OCI-LY1 (cell line): ENCODE data around the gene ING3.
"Not testable (repeated sequence)": the region's sequence is repeated elsewhere in the genome, so short reads cannot be mapped to it uniquely, and the experiment has no call there.

Source experiments
- H2AFZ ChIP-seq: fragments of 200-600 bp; sonication (generic), shearing (Covaris generic); 2 replicates; pipeline ENCODE4 v1.6.0; 2014; ENCODE audit warnings: antibody characterized with exemption, mild to moderate bottlenecking, low read length
- H3F3A ChIP-seq: fragments of 200-600 bp; sonication (generic), shearing (Covaris generic); 2 replicates; pipeline ENCODE4 v1.6.0; 2014; ENCODE audit warnings: mild to moderate bottlenecking, antibody characterized with exemption, low read length, moderate library complexity; ENCODE audit not compliant: insufficient read depth
- H3K27ac ChIP-seq: fragments of 200-600 bp; sonication (generic); 2 replicates; pipeline ENCODE4 v1.5.1; 2014; ENCODE audit warnings: low read length, mixed run types, mild to moderate bottlenecking, low read depth; ENCODE audit not compliant: poor library complexity, severe bottlenecking
- H3K27me3 ChIP-seq: fragments of 200-600 bp; sonication (generic); 2 replicates; pipeline ENCODE4 v1.6.0; 2014; ENCODE audit warnings: antibody characterized with exemption, mild to moderate bottlenecking, low read length, moderate library complexity; ENCODE audit not compliant: insufficient read depth
- H3K36me3 ChIP-seq: fragments of 200-600 bp; sonication (generic); 2 replicates; pipeline ENCODE4 v1.6.1; 2014; ENCODE audit warnings: mild to moderate bottlenecking, antibody characterized with exemption, low read length, moderate library complexity, mixed read lengths; ENCODE audit not compliant: insufficient read depth
- H3K4me1 ChIP-seq: fragments of 200-600 bp; sonication (generic); 2 replicates; pipeline ENCODE4 v1.5.1; 2014; ENCODE audit warnings: mild to moderate bottlenecking, low read length, moderate library complexity; ENCODE audit not compliant: insufficient read depth, severe bottlenecking
- H3K4me2 ChIP-seq: fragments of 200-600 bp; sonication (generic), shearing (Covaris generic); 2 replicates; pipeline ENCODE4 v1.6.1; 2014; ENCODE audit warnings: low read length
- H3K4me3 ChIP-seq: fragments of 200-600 bp; sonication (generic); 2 replicates; pipeline ENCODE4 v1.5.1; 2014; ENCODE audit warnings: low read length, low read depth, mild to moderate bottlenecking, mixed read lengths; ENCODE audit not compliant: poor library complexity, severe bottlenecking
- H3K79me2 ChIP-seq: fragments of 200-600 bp; shearing (Covaris generic); 2 replicates; pipeline ENCODE4 v1.6.1; 2016; ENCODE audit warnings: mixed run types, low read length, mixed read lengths; ENCODE audit not compliant: insufficient read depth
- H3K9ac ChIP-seq: fragments of 200-600 bp; sonication (generic), shearing (Covaris generic); 2 replicates; pipeline ENCODE4 v1.6.1; 2014; ENCODE audit warnings: mild to moderate bottlenecking, low read length, mixed read lengths
- H3K9me2 ChIP-seq: fragments of 200-600 bp; sonication (generic), shearing (Covaris generic); 2 replicates; pipeline ENCODE4 v1.6.1; 2014; ENCODE audit warnings: low read depth, mild to moderate bottlenecking, low read length, mixed read lengths
- H3K9me3 ChIP-seq: fragments of 200-600 bp; shearing (Covaris generic); 2 replicates; pipeline ENCODE4 v1.6.1; 2014; ENCODE audit warnings: low read length, mixed read lengths
- H4K20me1 ChIP-seq: fragments of 200-600 bp; sonication (generic), shearing (Covaris generic); 2 replicates; pipeline ENCODE4 v1.6.0; 2016; ENCODE audit warnings: mild to moderate bottlenecking, low read length; ENCODE audit not compliant: insufficient read depth
- EZH2 ChIP-seq: fragments of 200-600 bp; sonication (generic), shearing (Covaris generic); IDR thresholded peaks from 2 replicates; pipeline ENCODE4 v1.8.0; 2017; ENCODE audit warnings: borderline replicate concordance, mixed run types, mild to moderate bottlenecking, antibody characterized with exemption, low read length, moderate library complexity, mixed read lengths
- TF ChIP-seq, protein P1 (sequence below): fragments of 200-600 bp; sonication (generic), shearing (Covaris generic); IDR thresholded peaks from 2 replicates; pipeline ENCODE4 v1.5.1; 2017; ENCODE audit warnings: mild to moderate bottlenecking, antibody characterized with exemption, low read length, moderate library complexity, mixed read lengths

ING3 gene

GRCh38 chr7:121002757-121003200 is 52.2 kb downstream of the ING3 start:
- H3K4me3 ChIP-seq = no peak overlapping the region
- H3K9me3 ChIP-seq = no peaks in the 10 kb centered on the region
- no peak overlapping the region for H3K4me2 ChIP-seq
- H3K27me3 ChIP-seq = no peaks in the 10 kb centered on the region
- no peaks in the 10 kb centered on the region for H3F3A ChIP-seq
- H3K9me2 ChIP-seq = no peaks in the 10 kb centered on the region
- no peak overlapping the region for H3K27ac ChIP-seq
- H3K4me1 ChIP-seq = no peaks in the 10 kb centered on the region
- TF ChIP-seq, protein P1, sequence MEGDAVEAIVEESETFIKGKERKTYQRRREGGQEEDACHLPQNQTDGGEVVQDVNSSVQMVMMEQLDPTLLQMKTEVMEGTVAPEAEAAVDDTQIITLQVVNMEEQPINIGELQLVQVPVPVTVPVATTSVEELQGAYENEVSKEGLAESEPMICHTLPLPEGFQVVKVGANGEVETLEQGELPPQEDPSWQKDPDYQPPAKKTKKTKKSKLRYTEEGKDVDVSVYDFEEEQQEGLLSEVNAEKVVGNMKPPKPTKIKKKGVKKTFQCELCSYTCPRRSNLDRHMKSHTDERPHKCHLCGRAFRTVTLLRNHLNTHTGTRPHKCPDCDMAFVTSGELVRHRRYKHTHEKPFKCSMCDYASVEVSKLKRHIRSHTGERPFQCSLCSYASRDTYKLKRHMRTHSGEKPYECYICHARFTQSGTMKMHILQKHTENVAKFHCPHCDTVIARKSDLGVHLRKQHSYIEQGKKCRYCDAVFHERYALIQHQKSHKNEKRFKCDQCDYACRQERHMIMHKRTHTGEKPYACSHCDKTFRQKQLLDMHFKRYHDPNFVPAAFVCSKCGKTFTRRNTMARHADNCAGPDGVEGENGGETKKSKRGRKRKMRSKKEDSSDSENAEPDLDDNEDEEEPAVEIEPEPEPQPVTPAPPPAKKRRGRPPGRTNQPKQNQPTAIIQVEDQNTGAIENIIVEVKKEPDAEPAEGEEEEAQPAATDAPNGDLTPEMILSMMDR = no peak
- no peak for TF ChIP-seq EZH2
- H4K20me1 ChIP-seq = no peaks in the 10 kb centered on the region
- no peaks in the 10 kb centered on the region for H3K79me2 ChIP-seq
- no peaks in the 10 kb centered on the region for H3K36me3 ChIP-seq
- no peak overlapping the region for H2AFZ ChIP-seq
- H3K9ac ChIP-seq = no peak overlapping the region

DNA sequence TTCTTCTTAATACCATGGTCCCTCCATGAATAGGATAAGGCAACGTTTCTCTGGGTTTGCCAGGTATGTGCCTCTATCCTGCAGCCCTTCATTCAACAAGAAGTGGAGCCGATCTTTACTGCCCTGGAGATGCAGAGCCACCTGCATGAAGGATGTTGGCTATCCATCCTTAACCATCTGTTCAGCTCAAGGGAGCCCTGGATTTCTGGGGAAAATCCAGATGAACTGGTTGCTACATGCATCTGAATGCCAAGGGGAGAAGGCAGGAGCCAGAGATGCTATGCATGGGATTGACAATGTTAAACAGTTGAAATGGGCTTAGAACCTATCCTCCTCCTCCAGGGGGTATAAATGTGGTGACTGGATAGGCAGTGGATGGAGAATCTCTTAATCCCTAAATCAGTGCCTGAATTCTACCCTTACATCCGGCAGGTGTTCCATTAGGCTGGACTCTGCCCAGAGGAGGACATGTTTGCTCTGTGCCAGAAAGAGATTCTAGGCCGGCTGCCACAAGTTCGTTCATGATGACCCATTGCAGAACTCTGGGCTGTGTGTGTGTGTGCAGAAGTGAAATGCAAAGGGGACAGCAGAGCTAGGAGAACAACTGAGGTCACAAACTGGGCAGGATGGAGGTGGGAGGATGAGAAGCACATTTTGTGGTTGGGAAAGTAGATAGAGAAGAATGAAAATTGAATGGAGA is 53.6 kb downstream of the ING3 start:
- Histone ChIP-seq H3F3A (no peaks in the 10 kb centered on the region), H2AFZ (no peak overlapping the region), H3K9me3 (no peaks in the 10 kb centered on the region), H3K36me3 (no peaks in the 10 kb centered on the region), H3K27me3 (no peaks in the 10 kb centered on the region), H3K27ac (no peak overlapping the region), H3K79me2 (no peaks in the 10 kb centered on the region), H3K4me1 (no peaks in the 10 kb centered on the region), H3K9ac (no peak overlapping the region), H3K4me3 (no peak overlapping the region), H3K9me2 (no peaks in the 10 kb centered on the region), H4K20me1 (no peaks in the 10 kb centered on the region), H3K4me2 (no peak overlapping the region)
- TF ChIP-seq EZH2 = no peak
- TF ChIP-seq, protein P1 = no peak

GRCh38 chr7:121005058-121005457 is 54.5 kb downstream of the ING3 start:
- H3K79me2 ChIP-seq, H3K9me2 ChIP-seq, H2AFZ ChIP-seq, H3K4me3 ChIP-seq, H3K27ac ChIP-seq, H3K9me3 ChIP-seq, H3K36me3 ChIP-seq, H3K4me1 ChIP-seq, H4K20me1 ChIP-seq, H3K9ac ChIP-seq, H3F3A ChIP-seq, H3K27me3 ChIP-seq, H3K4me2 ChIP-seq: not testable (repeated sequence)

DNA sequence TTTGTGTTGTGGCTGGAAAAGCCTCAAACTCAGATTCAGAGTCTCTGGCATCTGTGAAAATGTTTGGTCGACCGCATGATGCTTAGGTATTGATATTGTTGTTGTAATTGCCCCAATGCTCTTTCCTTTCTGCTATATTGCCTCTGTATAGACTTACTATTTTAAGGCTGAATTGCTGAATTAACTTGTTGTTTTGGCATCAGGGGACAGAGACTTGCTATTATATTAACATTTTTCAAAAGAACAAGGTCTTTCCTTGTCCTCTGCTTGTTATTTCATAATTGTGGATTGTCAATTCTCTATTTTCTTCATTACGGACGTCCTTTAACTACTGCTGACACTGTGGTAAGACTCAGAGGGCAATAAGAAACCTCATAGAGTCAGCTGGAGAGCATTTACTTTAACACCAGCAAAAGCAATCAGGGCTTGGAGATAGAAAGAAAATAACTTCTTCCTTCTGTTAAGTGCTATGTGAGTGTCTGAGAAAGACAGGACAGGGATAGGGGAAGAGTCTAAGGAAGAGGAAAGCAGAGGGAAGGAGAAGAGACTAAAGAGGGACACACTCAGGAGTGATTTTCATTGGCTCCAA is 55.5 kb downstream of the ING3 start:
- H3K9me2 ChIP-seq = no peaks in the 10 kb centered on the region
- no peaks in the 10 kb centered on the region for H4K20me1 ChIP-seq
- no peak overlapping the region for H2AFZ ChIP-seq
- H3K36me3 ChIP-seq = no peaks in the 10 kb centered on the region
- H3K79me2 ChIP-seq = no peaks in the 10 kb centered on the region
- H3K4me1 ChIP-seq = no peaks in the 10 kb centered on the region
- no peak overlapping the region for H3K27ac ChIP-seq
- H3K9me3 ChIP-seq = no peaks in the 10 kb centered on the region
- no peaks in the 10 kb centered on the region for H3F3A ChIP-seq
- no peak overlapping the region for H3K9ac ChIP-seq
- no peak overlapping the region for H3K4me3 ChIP-seq
- TF ChIP-seq, protein P1 = no peak
- TF ChIP-seq EZH2 = no peak
- H3K27me3 ChIP-seq = no peaks in the 10 kb centered on the region
- no peak overlapping the region for H3K4me2 ChIP-seq
